CD4-positive, alpha-beta T cell treated with Interleukin-4 for 1 hour (primary cell): Measurements from ENCODE around the gene CMTM8.

Experiments used
- DNase-seq, 2 donors: peaks; one replicate each; pipeline ENCODE4 v3.0.0-alpha.2; 2020 to 2022

Gene CMTM8

GRCh38 chr3:32419742-32420125 lies 181.3 kb downstream of the CMTM8 start:
- DNase-seq, result no peak
